Measurements from ENCODE around the gene HOXC11. TPM values are rescaled to one million over a fixed set of nuclear protein-coding genes. Genes with fewer than 3 reads are reported as not detected.

Gene HOXC11
- total RNA-seq, 3 donors from 2014 or later (not counting 1 experiment from before 2014, with no cell fraction given), result not detected

- no peak for ATAC-seq
- Mint-ChIP-seq H3K27ac (no peak overlapping the region), H3K4me3 (no peak overlapping the region), H3K27me3 (ENCODE audit: low read depth in 2 of 2) (peaks cover 62 to 70% of the 10 kb centered on the region in 2 donors), H3K9me3 (no peaks in the 10 kb centered on the region), H3K36me3 (no peaks in the 10 kb centered on the region), H3K4me1 (peaks cover 5 to 13% of the 10 kb centered on the region in 2 donors)
- peaks cover 56% of the 10 kb centered on the region for H3K27me3 ChIP-seq (ENCODE audit: control insufficient read depth, insufficient read depth, low read length)
- intact Hi-C loops (cut with micrococcal nuclease), result no loop called here
- H3K4me1 ChIP-seq (ENCODE audit: control insufficient read depth, insufficient read depth, low read length), result peaks cover 13% of the 10 kb centered on the region
- TF ChIP-seq CTCF (IDR thresholded peaks at IDR 0.05), result no peak
- no peaks in the 10 kb centered on the region for H3K9me3 ChIP-seq (ENCODE audit: control insufficient read depth, insufficient read depth, low read length)
- H3K36me3 ChIP-seq (ENCODE audit: control insufficient read depth, insufficient read depth, low read length), result no peaks in the 10 kb centered on the region
- no peak for DNase-seq
- WGBS (ENCODE audit: insufficient coverage), result 49% methylated on average over 7 of the region's 8 CpGs
- H3K27ac ChIP-seq (ENCODE audit: low read length), result no peak overlapping the region
- no peak overlapping the region for H3K4me3 ChIP-seq (ENCODE audit: low read length)
Observed at GRCh38 chr12:54022960-54023884, 50.3 kb downstream of the HOXC11 start.

- Histone ChIP-seq H3K36me3 (ENCODE audit: control insufficient read depth, insufficient read depth, low read length) (no peaks in the 10 kb centered on the region), H3K27ac (ENCODE audit: low read length) (no peak overlapping the region), H3K4me1 (ENCODE audit: control insufficient read depth, insufficient read depth, low read length) (peaks cover 7% of the 10 kb centered on the region), H3K27me3 (ENCODE audit: control insufficient read depth, insufficient read depth, low read length) (peaks cover 58% of the 10 kb centered on the region), H3K4me3 (ENCODE audit: low read length) (no peak overlapping the region), H3K9me3 (ENCODE audit: control insufficient read depth, insufficient read depth, low read length) (no peaks in the 10 kb centered on the region)
- no peak for DNase-seq
- peaks cover 5 to 9% of the 10 kb centered on the region in 2 donors for H3K4me1 Mint-ChIP-seq
- no peak for ATAC-seq
- 49% methylated on average over 15 of the region's 17 CpGs for WGBS (ENCODE audit: insufficient coverage)
- no peak overlapping the region for H3K27ac Mint-ChIP-seq
- no peak overlapping the region for H3K4me3 Mint-ChIP-seq
- no peaks in the 10 kb centered on the region for H3K9me3 Mint-ChIP-seq
- intact Hi-C loops (cut with micrococcal nuclease), result no loop called here
- H3K27me3 Mint-ChIP-seq (ENCODE audit: low read depth in 2 of 2), result peaks cover 67 to 76% of the 10 kb centered on the region in 2 donors
- TF ChIP-seq CTCF (IDR thresholded peaks at IDR 0.05), result no peak
- H3K36me3 Mint-ChIP-seq, result no peaks in the 10 kb centered on the region
Observed at GRCh38 chr12:54024127-54024526, 51.2 kb downstream of the HOXC11 start.

- H3K9me3 Mint-ChIP-seq, result no peaks in the 10 kb centered on the region
- Histone ChIP-seq H3K27me3 (ENCODE audit: control insufficient read depth, insufficient read depth, low read length) (peaks cover 59% of the 10 kb centered on the region), H3K9me3 (ENCODE audit: control insufficient read depth, insufficient read depth, low read length) (no peaks in the 10 kb centered on the region), H3K4me3 (ENCODE audit: low read length) (no peak overlapping the region), H3K4me1 (ENCODE audit: control insufficient read depth, insufficient read depth, low read length) (peaks cover 3% of the 10 kb centered on the region), H3K36me3 (ENCODE audit: control insufficient read depth, insufficient read depth, low read length) (no peaks in the 10 kb centered on the region), H3K27ac (ENCODE audit: low read length) (no peak overlapping the region)
- peaks cover 4 to 8% of the 10 kb centered on the region in 2 donors for H3K4me1 Mint-ChIP-seq
- WGBS (ENCODE audit: insufficient coverage), result 87% methylated on average over 3 of the region's 5 CpGs
- TF ChIP-seq CTCF (IDR thresholded peaks at IDR 0.05), result no peak
- DNase-seq (no peak), ATAC-seq (no peak)
- H3K4me3 Mint-ChIP-seq, result no peak overlapping the region
- H3K36me3 Mint-ChIP-seq, result no peaks in the 10 kb centered on the region
- H3K27me3 Mint-ChIP-seq (ENCODE audit: low read depth in 2 of 2), result peaks cover 71 to 81% of the 10 kb centered on the region in 2 donors
- intact Hi-C loops (cut with micrococcal nuclease), result no loop called here
- no peak overlapping the region for H3K27ac Mint-ChIP-seq
Observed at GRCh38 chr12:54024581-54025305, 51.8 kb downstream of the HOXC11 start.

Data from natural killer cell (primary cell).